ENCODE data around the gene SP7. TPM values are rescaled to one million over a fixed set of nuclear protein-coding genes. Genes with fewer than 3 reads are reported as not detected.
"Not testable (repeated sequence)": the region's sequence is repeated elsewhere in the genome, so short reads cannot be mapped to it uniquely, and the experiment has no call there.

The SP7 gene
- total RNA-seq, 2 donors from 2014 or later, result not detected

- no peak for DNase-seq
- intact Hi-C loops (cut with DNase I), result loop anchor here (10.0 kb wide), 1 partner anchor 170 kb away; the partner anchor contains the start of genes NPFF and TARBP2
- no peak for TF ChIP-seq CTCF (IDR thresholded peaks at IDR 0.05)
- Histone ChIP-seq H3K4me3 (no peak overlapping the region), H3K36me3 (no peaks in the 10 kb centered on the region), H3K27me3 (peaks cover 8% of the 10 kb centered on the region), H3K9me3 (no peaks in the 10 kb centered on the region), H3K9ac (ENCODE audit: low read depth in 2 of 2, low read length in 2 of 2) (no peak overlapping the region), H3K27ac (no peak overlapping the region), H3K4me1 (no peaks in the 10 kb centered on the region)
These were observed 1.3 kb downstream of the SP7 start for GRCh38 chr12:53334822-53335221.

GRCh38 chr12:53333845-53334244 lies 2.3 kb downstream of the SP7 start:
- Histone ChIP-seq H3K27me3 (peaks cover 8% of the 10 kb centered on the region), H3K4me3 (no peak overlapping the region), H3K27ac (no peak overlapping the region), H3K36me3 (no peaks in the 10 kb centered on the region), H3K9me3 (no peaks in the 10 kb centered on the region), H3K4me1 (no peaks in the 10 kb centered on the region), H3K9ac (ENCODE audit: low read depth in 2 of 2, low read length in 2 of 2) (no peak overlapping the region)
- no peak for TF ChIP-seq CTCF (IDR thresholded peaks at IDR 0.05)
- DNase-seq, result no peak
- intact Hi-C loops (cut with DNase I), result loop anchor here (10.0 kb wide), 1 partner anchor 171 kb away; the partner anchor contains the start of genes NPFF and TARBP2

- no peak for DNase-seq
- no peaks in the 10 kb centered on the region for H3K9me3 ChIP-seq
- intact Hi-C loops (cut with DNase I), result loop anchor here (10.0 kb wide), 1 partner anchor 172 kb away; the partner anchor contains the start of genes NPFF and TARBP2
- no peak overlapping the region for H3K4me3 ChIP-seq
- H3K4me1 ChIP-seq, result no peaks in the 10 kb centered on the region
- H3K9ac ChIP-seq (ENCODE audit: low read depth in 2 of 2, low read length in 2 of 2), result no peak overlapping the region
- H3K36me3 ChIP-seq, result no peaks in the 10 kb centered on the region
- TF ChIP-seq CTCF (IDR thresholded peaks at IDR 0.05), result no peak
- H3K27me3 ChIP-seq, result peaks cover 8% of the 10 kb centered on the region
- no peak overlapping the region for H3K27ac ChIP-seq
These were observed 2.9 kb downstream of the SP7 start for GRCh38 chr12:53333289-53333688.

- TF ChIP-seq CTCF (IDR thresholded peaks at IDR 0.05), result no peak
- no peak for DNase-seq
- no peak overlapping the region for H3K4me3 ChIP-seq
- peaks cover 8% of the 10 kb centered on the region for H3K27me3 ChIP-seq
- no peaks in the 10 kb centered on the region for H3K36me3 ChIP-seq
- H3K4me1 ChIP-seq, result no peaks in the 10 kb centered on the region
- intact Hi-C loops (cut with DNase I), result loop anchor here (10.0 kb wide), 1 partner anchor 172 kb away; the partner anchor contains the start of genes NPFF and TARBP2
- no peak overlapping the region for H3K27ac ChIP-seq
- no peak overlapping the region for H3K9ac ChIP-seq (ENCODE audit: low read depth in 2 of 2, low read length in 2 of 2)
- no peaks in the 10 kb centered on the region for H3K9me3 ChIP-seq
These were observed 3.4 kb downstream of the SP7 start for GRCh38 chr12:53332744-53333143.

GRCh38 chr12:53332339-53332738 lies 3.8 kb downstream of the SP7 start:
- H3K27me3 ChIP-seq; H3K36me3 ChIP-seq; H3K9me3 ChIP-seq; DNase-seq; H3K4me3 ChIP-seq; H3K9ac ChIP-seq (ENCODE audit: low read depth in 2 of 2, low read length in 2 of 2); H3K27ac ChIP-seq; H3K4me1 ChIP-seq: not testable (repeated sequence)
- intact Hi-C loops (cut with DNase I), result loop anchor here (10.0 kb wide), 1 partner anchor 172 kb away; the partner anchor contains the start of genes NPFF and TARBP2

GRCh38 chr12:53330671-53331070 lies 5.5 kb downstream of the SP7 start:
- Histone ChIP-seq H3K36me3 (no peaks in the 10 kb centered on the region), H3K4me1 (peaks cover under 1% of the 10 kb centered on the region), H3K4me3 (no peak overlapping the region), H3K27ac (no peak overlapping the region), H3K27me3 (peaks cover 9% of the 10 kb centered on the region), H3K9ac (ENCODE audit: low read depth in 2 of 2, low read length in 2 of 2) (no peak overlapping the region), H3K9me3 (no peaks in the 10 kb centered on the region)
- DNase-seq, result no peak
- no peak for TF ChIP-seq CTCF (IDR thresholded peaks at IDR 0.05)
- intact Hi-C loops (cut with DNase I), result loop anchor here (10.0 kb wide), 1 partner anchor 174 kb away; the partner anchor contains the start of genes NPFF and TARBP2

Data from colonic mucosa (tissue), 4 donors.